Activated CD4-positive, alpha-beta T cell treated with anti-CD3 and anti-CD28 coated beads for 1 hour (primary cell): ENCODE measurements around the gene SELENOT.
"Not testable (repeated sequence)": the region's sequence is repeated elsewhere in the genome, so short reads cannot be mapped to it uniquely, and the experiment has no call there.

Experiments used
- DNase-seq: peaks from one replicate; pipeline ENCODE4 v3.0.0-alpha.2; 2020

Gene SELENOT

DNA sequence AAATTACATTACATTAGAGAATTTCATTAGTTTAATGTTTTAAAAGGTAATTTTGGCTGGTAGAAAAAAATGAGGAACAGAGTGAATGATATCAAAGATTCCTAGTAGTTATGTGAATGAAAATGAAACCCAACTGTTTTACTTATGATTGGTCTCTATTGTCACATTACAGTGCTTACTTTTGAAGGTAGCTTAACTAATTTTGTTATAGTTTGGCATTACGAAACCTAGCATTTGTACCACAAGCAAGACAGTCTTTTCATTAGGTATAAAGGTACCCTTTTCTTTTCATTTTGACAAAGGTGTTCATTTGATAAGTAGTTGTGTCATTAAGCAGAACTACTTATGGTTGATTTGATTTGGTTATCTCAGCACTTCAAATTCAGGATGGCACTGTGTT lies 6.9 kb downstream of the SELENOT start:
- DNase-seq: no peak

DNA sequence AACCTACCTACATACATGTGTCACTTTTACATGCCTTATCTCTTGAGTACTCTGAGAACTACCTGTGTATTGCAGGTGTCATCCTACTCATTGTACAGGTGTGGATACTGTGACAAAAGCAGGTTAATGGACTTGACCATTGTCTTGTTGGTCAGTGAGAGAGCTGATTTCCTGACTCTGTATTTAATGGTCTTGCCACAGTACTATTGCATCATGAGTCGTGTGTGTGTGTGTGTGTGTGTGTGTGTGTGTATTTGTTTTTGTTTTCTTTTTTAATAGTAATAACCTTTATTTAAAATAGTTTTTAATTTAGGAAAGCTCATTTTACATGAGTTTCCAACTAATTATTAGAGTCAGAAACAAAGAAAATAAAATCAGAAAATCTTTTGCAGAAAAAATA lies 7.7 kb downstream of the SELENOT start:
- no peak for DNase-seq

- DNase-seq: no peak
Measured at GRCh38 chr3:150611666-150612065, 8.5 kb downstream of the SELENOT start.

DNA sequence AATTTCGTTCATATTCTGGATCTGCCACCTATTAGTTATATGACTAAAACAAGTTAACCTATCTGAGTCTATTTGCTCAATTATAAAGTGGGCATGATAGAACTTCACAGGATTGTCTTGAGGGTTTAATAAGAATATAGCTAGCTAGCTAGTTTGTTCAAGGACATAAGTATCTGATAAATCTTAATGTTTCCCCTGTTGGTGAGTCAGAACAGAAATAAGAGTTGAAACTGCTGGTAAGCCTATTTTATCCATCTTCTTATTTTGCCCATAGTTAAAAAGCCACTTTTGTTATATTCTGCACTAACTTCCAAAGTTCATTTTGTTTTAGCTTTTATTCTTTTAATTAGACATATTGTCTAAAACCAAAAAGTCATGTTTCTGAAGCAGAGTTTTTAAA lies 9.4 kb downstream of the SELENOT start:
- no peak for DNase-seq

GRCh38 chr3:150613034-150613433 lies 9.9 kb downstream of the SELENOT start:
- DNase-seq: no peak

DNA sequence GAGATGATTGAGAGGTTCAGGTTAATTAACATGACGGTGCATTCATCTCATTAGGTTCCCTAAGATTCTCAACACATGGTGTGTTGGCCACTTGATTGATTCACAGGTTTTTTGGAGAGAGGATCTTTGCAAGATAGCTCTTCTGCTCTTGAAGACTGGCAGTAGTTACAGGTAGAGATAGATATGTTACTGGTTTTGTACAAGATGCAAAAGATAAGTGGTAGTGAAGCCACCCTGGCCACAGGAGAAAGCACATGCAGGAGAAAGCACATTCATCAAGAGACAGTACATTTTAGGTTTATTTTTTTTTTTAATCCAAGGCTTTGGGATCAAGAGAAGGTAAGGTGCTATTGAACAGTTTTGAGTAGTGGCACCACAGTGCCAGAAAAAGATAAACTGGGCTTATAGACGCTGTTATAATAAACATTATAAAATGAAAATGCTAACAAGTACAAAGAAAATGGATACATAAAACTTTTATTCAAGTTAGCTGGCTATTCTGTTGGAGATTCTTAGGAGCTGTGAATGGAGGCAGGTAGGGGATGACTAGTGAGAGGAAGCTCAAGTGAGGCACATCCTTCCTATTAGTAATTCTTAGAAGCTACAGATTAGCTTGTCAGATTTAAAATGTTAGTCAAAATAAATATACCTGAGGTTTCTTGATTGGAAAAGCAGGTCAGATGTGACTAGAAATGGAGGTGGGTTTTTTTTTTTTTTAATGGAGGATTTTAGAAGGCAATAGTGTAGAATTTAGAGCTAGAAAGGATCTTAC lies 10.8 kb downstream of the SELENOT start:
- no peak for DNase-seq

- no peak for DNase-seq
Measured at GRCh38 chr3:150620002-150620689, 17.0 kb downstream of the SELENOT start.

DNA sequence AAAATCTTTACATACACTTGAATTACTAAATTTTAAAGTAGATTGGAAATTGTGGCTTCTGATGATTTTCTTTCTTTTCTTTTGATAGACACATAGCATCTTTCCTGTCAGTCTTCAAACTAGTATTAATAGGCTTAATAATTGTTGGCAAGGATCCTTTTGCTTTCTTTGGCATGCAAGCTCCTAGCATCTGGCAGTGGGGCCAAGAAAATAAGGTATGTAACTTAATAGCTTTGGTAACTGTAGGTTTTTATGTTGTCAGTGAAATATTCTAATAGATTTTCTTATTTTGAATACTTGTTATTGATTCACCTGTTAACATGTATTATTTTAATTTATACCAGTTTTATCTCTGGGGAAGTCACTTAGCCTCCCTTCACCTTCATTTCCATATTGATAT lies 19.8 kb downstream of the SELENOT start:
- DNase-seq: not testable (repeated sequence)

DNA sequence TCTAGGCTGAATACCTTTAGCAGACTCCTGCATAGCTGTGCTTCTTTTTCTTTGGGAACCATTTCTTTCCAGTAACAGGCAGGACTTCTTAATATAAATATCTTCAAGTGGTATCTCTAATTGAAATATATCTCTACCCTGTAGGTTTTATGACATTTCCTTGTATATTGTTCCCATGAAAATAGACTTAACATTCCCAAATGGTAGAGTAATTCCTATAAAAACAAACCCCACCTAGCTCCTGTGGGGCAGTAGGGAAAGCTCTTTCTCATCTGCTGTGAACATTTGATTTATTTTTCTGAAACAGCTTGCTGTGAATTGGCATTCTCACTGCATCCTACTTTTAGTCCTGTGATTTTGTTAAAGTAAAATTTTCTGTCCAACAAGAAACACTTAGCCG lies 20.8 kb downstream of the SELENOT start:
- DNase-seq: no peak

- no peak for DNase-seq
Measured at GRCh38 chr3:150626148-150626930, 23.2 kb downstream of the SELENOT start.

GRCh38 chr3:150627557-150627956 lies 24.4 kb downstream of the SELENOT start:
- DNase-seq: no peak

GRCh38 chr3:150631515-150632221 lies 28.5 kb downstream of the SELENOT start:
- DNase-seq: no peak

GRCh38 chr3:150635076-150635475 lies 32.0 kb downstream of the SELENOT start:
- no peak for DNase-seq

- no peak for DNase-seq
Measured at GRCh38 chr3:150635526-150635925, 32.4 kb downstream of the SELENOT start.

- no peak for DNase-seq
Measured at GRCh38 chr3:150636258-150636657, 33.1 kb downstream of the SELENOT start.

DNA sequence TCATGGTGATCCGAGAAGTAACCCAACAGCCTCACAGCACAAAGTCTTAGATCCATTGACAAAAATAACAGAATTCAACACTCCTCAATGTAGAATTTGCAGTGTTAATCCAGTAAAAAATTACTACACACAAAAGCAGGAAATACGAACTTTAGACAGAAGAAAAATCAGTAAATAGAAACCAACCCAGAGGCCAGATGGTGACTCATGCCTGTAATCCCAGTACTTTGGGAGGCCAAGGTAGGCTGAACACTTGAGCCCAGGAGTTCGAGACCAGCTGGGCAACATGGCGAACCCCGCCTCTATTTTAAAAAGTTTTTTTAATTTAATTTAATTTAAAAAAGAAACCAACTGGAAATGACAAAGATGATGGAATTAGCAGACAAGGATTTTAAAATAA lies 36.1 kb downstream of the SELENOT start:
- no peak for DNase-seq

DNA sequence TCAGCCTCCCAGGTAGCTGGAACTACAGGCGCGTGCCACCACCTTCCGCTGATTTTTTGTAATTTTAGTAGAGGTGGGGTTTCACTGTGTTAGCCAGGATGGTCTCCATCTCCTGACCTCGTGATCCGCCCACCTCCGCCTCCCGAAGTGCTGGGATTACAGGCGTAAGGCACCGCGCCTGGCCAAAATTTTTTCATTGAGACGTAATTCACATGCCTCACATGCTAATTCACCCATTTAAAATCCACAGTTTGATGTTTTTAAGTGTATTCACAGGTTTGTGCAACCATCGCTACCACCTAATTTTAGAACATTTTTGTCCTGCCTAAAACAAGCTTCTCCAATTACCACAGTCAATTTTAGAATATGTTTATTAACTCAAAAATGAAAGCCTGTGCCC lies 37.1 kb downstream of the SELENOT start:
- DNase-seq: no peak

DNA sequence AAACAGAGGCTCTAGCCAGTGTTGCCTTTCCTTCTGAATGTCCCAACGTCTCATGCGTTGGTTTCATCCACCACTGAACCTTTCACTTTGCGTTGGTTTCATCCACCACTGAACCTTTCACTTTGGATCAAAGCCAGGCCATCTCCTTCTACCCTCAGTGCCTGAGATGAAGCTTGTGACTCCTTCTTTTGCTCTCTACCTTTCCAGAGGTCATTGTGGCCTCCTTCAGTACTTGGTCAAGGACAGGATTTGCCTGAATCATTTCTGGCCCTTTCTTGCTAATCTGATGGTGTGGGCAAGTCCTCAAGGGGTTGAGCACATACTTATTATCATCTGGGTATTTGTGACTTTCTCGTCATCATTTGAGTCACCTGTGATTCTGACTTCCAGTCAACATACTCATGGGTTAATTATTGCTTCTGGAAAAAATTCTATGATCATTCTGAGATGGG lies 50.0 kb downstream of the SELENOT start:
- no peak for DNase-seq

- DNase-seq: no peak
Measured at GRCh38 chr3:150656316-150656715, 53.2 kb downstream of the SELENOT start.

DNA sequence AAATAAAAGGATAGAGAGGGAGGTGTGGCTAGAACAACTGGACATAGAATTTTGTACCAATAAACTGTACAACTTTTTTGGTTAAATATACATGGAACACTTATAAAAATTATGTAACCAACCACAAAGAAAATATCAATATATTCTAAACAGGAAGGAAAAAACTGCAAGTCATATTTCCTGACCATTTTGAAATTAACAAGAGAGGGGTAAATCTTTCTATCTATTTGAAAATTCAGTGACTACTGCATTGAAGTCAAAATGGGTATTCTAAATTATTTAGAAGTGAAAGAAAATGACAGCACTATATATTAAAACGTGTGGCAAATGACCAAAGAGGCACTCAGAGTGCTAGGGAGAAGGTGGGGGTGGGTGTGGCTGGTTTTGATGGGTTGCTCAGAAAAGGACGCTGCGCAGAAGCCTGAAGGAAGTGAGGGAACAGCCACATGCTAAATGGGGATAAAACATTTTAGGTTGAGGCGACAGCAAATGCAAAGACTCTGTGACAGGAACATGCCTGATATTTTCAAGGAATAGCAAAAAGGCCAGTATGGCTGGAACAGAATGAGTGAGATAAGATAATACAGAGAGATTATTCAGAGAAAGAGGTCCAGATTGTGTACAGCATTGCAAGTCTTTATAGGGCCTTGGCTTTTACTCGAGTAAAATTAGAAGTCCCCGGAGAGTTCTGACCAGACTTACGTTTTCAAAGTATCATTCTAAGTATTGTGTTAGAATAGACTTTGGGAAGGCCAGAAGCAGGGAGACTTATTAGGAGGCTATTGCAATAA lies 59.5 kb downstream of the SELENOT start:
- DNase-seq: no peak

- no peak for DNase-seq
Measured at GRCh38 chr3:150663461-150663860, 60.3 kb downstream of the SELENOT start.

DNA sequence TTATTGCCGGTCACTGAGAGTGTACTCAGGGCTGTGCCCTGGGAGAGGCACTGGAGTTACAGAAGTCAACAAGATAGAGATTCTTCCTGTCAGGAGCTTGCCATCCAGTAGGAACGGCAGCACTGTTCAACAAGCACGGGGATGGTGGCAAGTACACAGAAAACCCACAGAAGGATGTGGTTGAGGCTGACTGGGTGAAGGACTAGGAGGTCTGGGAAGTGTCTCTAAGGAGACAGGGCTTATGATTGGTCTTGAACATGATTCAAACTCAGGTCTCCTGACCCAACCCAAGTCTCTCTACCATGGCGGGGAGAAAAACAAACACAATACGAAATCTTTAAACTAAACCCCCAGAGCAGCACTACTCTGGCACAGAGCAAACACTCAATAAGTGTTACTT lies 63.0 kb downstream of the SELENOT start:
- DNase-seq: no peak
